H1 (cell line): ENCODE measurements around the gene ERCC6L.

Source experiments
- CBX5 ChIP-seq: fragments of 300-800, 300-1000 bp; sonication (generic); IDR thresholded peaks from 2 replicates; pipeline ENCODE4 v1.7.1; 2016; ENCODE audit warnings: antibody characterized with exemption, low read length, low read depth
- CEBPB ChIP-seq: IDR thresholded peaks from 2 replicates; pipeline ENCODE4 v1.6.1; 2012; ENCODE audit warnings: low read depth, low read length
- CHD1 ChIP-seq: IDR thresholded peaks from 2 replicates; pipeline ENCODE4 v1.6.1; 2012; ENCODE audit warnings: low read depth, low read length, improper control_type of control experiment
- EZH2 ChIP-seq: fragments of 200-600 bp; sonication (generic); IDR thresholded peaks from 2 replicates; pipeline ENCODE4 v1.7.1; 2012; ENCODE audit warnings: low read depth, mild to moderate bottlenecking, moderate library complexity, low read length, inconsistent platforms; ENCODE audit not compliant: severe bottlenecking
- POLR2A ChIP-seq, 2 experiments: IDR thresholded peaks; 1 replicate in 1 of 2; 2 replicates in 1 of 2; pipeline ENCODE4 v1.6.1; 2011; ENCODE audit warnings: low read depth in 2 of 2, low read length in 2 of 2, mild to moderate bottlenecking in 2 of 2; ENCODE audit errors: control extremely low read depth in 1 of 2
- SAP30 ChIP-seq: fragments of 300-600 bp; sonication (generic); IDR thresholded peaks from 2 replicates; pipeline ENCODE4 v1.7.1; 2012; ENCODE audit warnings: low read length, moderate library complexity, mild to moderate bottlenecking, inconsistent platforms; ENCODE audit not compliant: insufficient read depth, insufficient replicate concordance
- TF ChIP-seq, protein P1 (sequence below), 3 experiments: IDR thresholded peaks; 1 replicate in 2 of 3; 2 replicates in 1 of 3; pipeline versions ENCODE4 v1.5.1 to v1.6.1; 2011; ENCODE audit warnings: low read length in 3 of 3, mild to moderate bottlenecking in 3 of 3, inconsistent platforms in 2 of 3, low read depth in 1 of 3, moderate library complexity in 1 of 3; ENCODE audit not compliant: insufficient read depth in 1 of 3; ENCODE audit errors: control extremely low read depth in 1 of 3

DNA sequence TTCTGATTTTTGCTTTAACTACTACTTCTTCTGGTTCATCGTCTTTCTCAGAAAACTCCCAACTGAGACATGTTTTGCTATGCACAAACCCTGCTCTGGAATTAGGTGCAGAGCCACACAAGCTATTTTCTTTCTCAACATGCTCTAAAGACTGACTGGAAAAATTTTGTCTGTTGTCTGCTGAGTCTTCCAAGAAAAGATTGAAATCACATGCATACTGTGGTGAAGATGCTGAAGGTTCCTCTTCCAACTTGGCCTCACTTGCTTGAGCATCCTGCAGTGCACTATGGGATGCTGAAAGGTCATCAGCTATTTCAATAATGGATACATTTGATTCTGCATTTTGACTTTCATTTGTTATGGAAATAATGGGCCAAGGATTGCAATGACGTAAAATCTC lies 33.1 kb downstream of the ERCC6L start:
- TF ChIP-seq CEBPB, result no peak
- TF ChIP-seq, protein P1, sequence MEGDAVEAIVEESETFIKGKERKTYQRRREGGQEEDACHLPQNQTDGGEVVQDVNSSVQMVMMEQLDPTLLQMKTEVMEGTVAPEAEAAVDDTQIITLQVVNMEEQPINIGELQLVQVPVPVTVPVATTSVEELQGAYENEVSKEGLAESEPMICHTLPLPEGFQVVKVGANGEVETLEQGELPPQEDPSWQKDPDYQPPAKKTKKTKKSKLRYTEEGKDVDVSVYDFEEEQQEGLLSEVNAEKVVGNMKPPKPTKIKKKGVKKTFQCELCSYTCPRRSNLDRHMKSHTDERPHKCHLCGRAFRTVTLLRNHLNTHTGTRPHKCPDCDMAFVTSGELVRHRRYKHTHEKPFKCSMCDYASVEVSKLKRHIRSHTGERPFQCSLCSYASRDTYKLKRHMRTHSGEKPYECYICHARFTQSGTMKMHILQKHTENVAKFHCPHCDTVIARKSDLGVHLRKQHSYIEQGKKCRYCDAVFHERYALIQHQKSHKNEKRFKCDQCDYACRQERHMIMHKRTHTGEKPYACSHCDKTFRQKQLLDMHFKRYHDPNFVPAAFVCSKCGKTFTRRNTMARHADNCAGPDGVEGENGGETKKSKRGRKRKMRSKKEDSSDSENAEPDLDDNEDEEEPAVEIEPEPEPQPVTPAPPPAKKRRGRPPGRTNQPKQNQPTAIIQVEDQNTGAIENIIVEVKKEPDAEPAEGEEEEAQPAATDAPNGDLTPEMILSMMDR (IDR thresholded peaks at IDR 0.05; ENCODE audit: control extremely low read depth in 1 of 3, insufficient read depth in 1 of 3, low read depth in 1 of 3, low read length in 3 of 3), result no peak
- no peak for TF ChIP-seq EZH2
- TF ChIP-seq SAP30, result no peak
- TF ChIP-seq CHD1, result no peak
- TF ChIP-seq CBX5, result no peak
- TF ChIP-seq POLR2A (IDR thresholded peaks at IDR 0.05; ENCODE audit: control extremely low read depth in 1 of 2, low read depth in 2 of 2, low read length in 2 of 2), result no peak
